Upper lobe of left lung (tissue), 6 donors: ENCODE data around the gene FRMPD4. TPM values are rescaled to one million over a fixed set of nuclear protein-coding genes. Genes with fewer than 3 reads are reported as not detected.
A peak's percentile ranks its signal among the peaks of the same experiment; 100 is the strongest.

Experiments used
- ATAC-seq, 2 donors: fragments of 200-7000 bp; cut with Tn5 transposase; one replicate each; pipeline ENCODE4 v1.9.1; 2022; ENCODE audit warnings: mild to moderate bottlenecking in 2 of 2, moderate library complexity in 2 of 2; ENCODE audit not compliant: low FRiP score in 2 of 2
- DNase-seq, 2 donors: peaks; one replicate each; pipeline ENCODE4 v3.0.0-alpha.2; 2019 to 2020
- H3K27ac ChIP-seq, 4 donors: fragments of 200-600 bp; sonication (generic); one replicate each; pipeline ENCODE4 v1.5.1; 2016 to 2019
- H3K27me3 ChIP-seq, 4 donors: fragments of 200-600 bp; sonication (generic); one replicate each; pipeline ENCODE4 v1.5.1; 2017 to 2019
- H3K36me3 ChIP-seq, 4 donors: fragments of 200-600 bp; sonication (generic); one replicate each; pipeline ENCODE4 v1.5.1; 2016 to 2019
- H3K4me1 ChIP-seq, 4 donors: fragments of 200-600 bp; sonication (generic); one replicate each; pipeline ENCODE4 v1.5.1; 2018 to 2019
- H3K4me3 ChIP-seq, 4 donors: fragments of 200-600 bp; sonication (generic); one replicate each; pipeline ENCODE4 v1.5.1; 2017 to 2019; ENCODE audit warnings: mild to moderate bottlenecking in 2 of 4, moderate library complexity in 1 of 4
- H3K9me3 ChIP-seq, 4 donors: fragments of 200-600 bp; sonication (generic); one replicate each; pipeline ENCODE4 v1.5.1; 2018 to 2019
- CTCF ChIP-seq, 6 experiments: fragments of 450-650 bp in 4 of 6; fragments of 200-600 bp in 2 of 6; sonication (generic) in 2 of 6; IDR thresholded peaks; one replicate each; pipeline ENCODE4 v1.5.1; 2016 to 2019; ENCODE audit warnings: antibody characterized with exemption in 6 of 6
- EP300 ChIP-seq, 4 donors: sonication (generic); formaldehyde crosslinking; IDR thresholded peaks; one replicate each; pipeline ENCODE4 v1.5.1; 2017; ENCODE audit warnings: antibody characterized with exemption in 4 of 4, control low read depth in 2 of 4
- POLR2A ChIP-seq, 4 donors: fragments of 450-650 bp; IDR thresholded peaks; one replicate each; pipeline ENCODE4 v1.5.1; 2016 to 2017; ENCODE audit warnings: antibody characterized with exemption in 4 of 4, mild to moderate bottlenecking in 2 of 4
- POLR2AphosphoS5 ChIP-seq, 2 donors: sonication (generic); formaldehyde crosslinking; IDR thresholded peaks; one replicate each; pipeline ENCODE4 v1.5.1; 2017; ENCODE audit warnings: antibody characterized with exemption in 2 of 2
- WGBS, 2 donors: methylation state at CpG; one replicate each; pipeline ENCODE4 v1.1.5; 2017 to 2018; 5-methylcytosine and 5-hydroxymethylcytosine counted together
- total RNA-seq, 6 donors: library from RNA; depleted of rRNA in 4 of 6; stranded (reverse); fragments of >200 nt in 4 of 6; gene quantifications; one replicate each; pipeline versions ENCODE4 v1.1.0 to v1.2.1, GENCODE V29; 2016 to 2021
- donor health status: DM: no; HTN: no; CAD: no; lungs with moderate emphysema.
- donor health status: DM: no; HTN: yes; CAD: no; lungs with severe emphysema.

The FRMPD4 gene
- total RNA-seq, 6 donors from 2014 or later = 0.03 to 0.15 (median 0.10) TPM; not detected in 2

- H3K4me1 ChIP-seq = no peaks in the 10 kb centered on the region
- H3K9me3 ChIP-seq = no peaks in the 10 kb centered on the region
- TF ChIP-seq CTCF (IDR thresholded peaks at IDR 0.05) = no peak
- TF ChIP-seq EP300 (IDR thresholded peaks at IDR 0.05) = no peak
- TF ChIP-seq POLR2A (IDR thresholded peaks at IDR 0.05) = no peak
- no peak for TF ChIP-seq POLR2AphosphoS5 (IDR thresholded peaks at IDR 0.05)
- DNase-seq = no peak
- H3K27ac ChIP-seq = no peak overlapping the region
- no peaks in the 10 kb centered on the region for H3K27me3 ChIP-seq
- H3K4me3 ChIP-seq = no peak overlapping the region
- WGBS, 2 donors = 76 to 78% methylated on average over 4 of the region's 4 CpGs
- no peaks in the 10 kb centered on the region for H3K36me3 ChIP-seq
- no peak for ATAC-seq
Observed at GRCh38 chrX:12582649-12583048, 444.4 kb downstream of the FRMPD4 start.

GRCh38 chrX:12583543-12583942, 445.3 kb downstream of the FRMPD4 start:
- H3K4me3 ChIP-seq = no peak overlapping the region
- DNase-seq (peak in 1 of 2 donors; percentile 56), ATAC-seq (no peak)
- no peaks in the 10 kb centered on the region for H3K27me3 ChIP-seq
- no peaks in the 10 kb centered on the region for H3K36me3 ChIP-seq
- H3K4me1 ChIP-seq = no peaks in the 10 kb centered on the region
- H3K27ac ChIP-seq = no peak overlapping the region
- no peaks in the 10 kb centered on the region for H3K9me3 ChIP-seq
- WGBS, 2 donors = 71 to 90% methylated on average over 2 to 24 of the region's 25 CpGs
- TF ChIP-seq CTCF (IDR thresholded peaks at IDR 0.05) (no peak), POLR2AphosphoS5 (IDR thresholded peaks at IDR 0.05) (no peak), POLR2A (IDR thresholded peaks at IDR 0.05) (no peak), EP300 (IDR thresholded peaks at IDR 0.05) (no peak)

GRCh38 chrX:12595720-12596119, 457.4 kb downstream of the FRMPD4 start:
- Histone ChIP-seq H3K4me3 (no peak overlapping the region), H3K27me3 (no peaks in the 10 kb centered on the region), H3K27ac (no peak overlapping the region), H3K36me3 (no peaks in the 10 kb centered on the region), H3K9me3 (no peaks in the 10 kb centered on the region), H3K4me1 (no peaks in the 10 kb centered on the region)
- DNase-seq (no peak), ATAC-seq (no peak)
- TF ChIP-seq POLR2A (IDR thresholded peaks at IDR 0.05) (no peak), EP300 (IDR thresholded peaks at IDR 0.05) (no peak), CTCF (IDR thresholded peaks at IDR 0.05) (no peak), POLR2AphosphoS5 (IDR thresholded peaks at IDR 0.05) (no peak)
- WGBS, 2 donors = 64 to 77% methylated on average over 1 of the region's 1 CpG

- TF ChIP-seq POLR2AphosphoS5 (IDR thresholded peaks at IDR 0.05) = no peak
- TF ChIP-seq POLR2A (IDR thresholded peaks at IDR 0.05) = no peak
- no peak for TF ChIP-seq CTCF (IDR thresholded peaks at IDR 0.05)
- TF ChIP-seq EP300 (IDR thresholded peaks at IDR 0.05) = no peak
- H3K27ac ChIP-seq = no peak overlapping the region
- no peak overlapping the region for H3K4me3 ChIP-seq
- no peaks in the 10 kb centered on the region for H3K36me3 ChIP-seq
- H3K27me3 ChIP-seq = no peaks in the 10 kb centered on the region
- H3K9me3 ChIP-seq = peaks cover 0 to 2% (median 0%) of the 10 kb centered on the region in 4 donors
- 58 to 64% methylated on average over 2 of the region's 2 CpGs for WGBS, 2 donors
- ATAC-seq (peak in 1 of 2 donors; percentile 28), DNase-seq (no peak)
- no peaks in the 10 kb centered on the region for H3K4me1 ChIP-seq
Observed at GRCh38 chrX:12610079-12610478, 471.8 kb downstream of the FRMPD4 start.

GRCh38 chrX:12611471-12611870, 473.2 kb downstream of the FRMPD4 start:
- WGBS, 2 donors = 76 to 81% methylated on average over 4 of the region's 4 CpGs
- no peak for TF ChIP-seq POLR2AphosphoS5 (IDR thresholded peaks at IDR 0.05)
- TF ChIP-seq POLR2A (IDR thresholded peaks at IDR 0.05) = no peak
- TF ChIP-seq CTCF (IDR thresholded peaks at IDR 0.05) = no peak
- no peak for TF ChIP-seq EP300 (IDR thresholded peaks at IDR 0.05)
- H3K27me3 ChIP-seq = no peaks in the 10 kb centered on the region
- no peaks in the 10 kb centered on the region for H3K4me1 ChIP-seq
- H3K4me3 ChIP-seq = no peak overlapping the region
- no peak for DNase-seq
- ATAC-seq = no peak
- H3K9me3 ChIP-seq = peaks cover 0 to 2% (median 0%) of the 10 kb centered on the region in 4 donors
- no peak overlapping the region for H3K27ac ChIP-seq
- H3K36me3 ChIP-seq = no peaks in the 10 kb centered on the region
